IPS DF 6.9 (cell line): ENCODE results near the gene ZBTB32.

Experiments used
- DNase-seq: peaks from one replicate; pipeline ENCODE4 v3.0.0-alpha.2; 2013; ENCODE audit warnings: low read depth, low spot score
- H3K27ac ChIP-seq: one replicate; pipeline ENCODE4 v1.5.1; 2013; ENCODE audit warnings: low read length, control low read depth
- H3K27me3 ChIP-seq: 2 replicates; pipeline ENCODE4 v1.6.1; 2013; ENCODE audit warnings: mild to moderate bottlenecking, low read length; ENCODE audit not compliant: control insufficient read depth, insufficient read depth
- H3K36me3 ChIP-seq: 2 replicates; pipeline ENCODE4 v1.6.1; 2013; ENCODE audit warnings: low read length; ENCODE audit not compliant: control insufficient read depth, insufficient read depth
- H3K4me1 ChIP-seq: 2 replicates; pipeline ENCODE4 v1.6.1; 2013; ENCODE audit warnings: low read length; ENCODE audit not compliant: control insufficient read depth, insufficient read depth
- H3K4me3 ChIP-seq: 2 replicates; pipeline ENCODE4 v1.5.1; 2013; ENCODE audit warnings: mild to moderate bottlenecking, low read length
- H3K9me3 ChIP-seq: 2 replicates; pipeline ENCODE4 v1.6.1; 2013; ENCODE audit warnings: low read length, inconsistent platforms; ENCODE audit not compliant: control insufficient read depth, insufficient read depth
- WGBS: extraction: QIAGEN DNeasy Blood & Tissue Kit; methylation state at CpG from one replicate; pipeline ENCODE4 v1.1.7; 2013; ENCODE audit warnings: mixed read lengths, missing lambda C conversion rate; ENCODE audit not compliant: insufficient read length, insufficient coverage; 5-methylcytosine and 5-hydroxymethylcytosine counted together

The ZBTB32 gene

DNA sequence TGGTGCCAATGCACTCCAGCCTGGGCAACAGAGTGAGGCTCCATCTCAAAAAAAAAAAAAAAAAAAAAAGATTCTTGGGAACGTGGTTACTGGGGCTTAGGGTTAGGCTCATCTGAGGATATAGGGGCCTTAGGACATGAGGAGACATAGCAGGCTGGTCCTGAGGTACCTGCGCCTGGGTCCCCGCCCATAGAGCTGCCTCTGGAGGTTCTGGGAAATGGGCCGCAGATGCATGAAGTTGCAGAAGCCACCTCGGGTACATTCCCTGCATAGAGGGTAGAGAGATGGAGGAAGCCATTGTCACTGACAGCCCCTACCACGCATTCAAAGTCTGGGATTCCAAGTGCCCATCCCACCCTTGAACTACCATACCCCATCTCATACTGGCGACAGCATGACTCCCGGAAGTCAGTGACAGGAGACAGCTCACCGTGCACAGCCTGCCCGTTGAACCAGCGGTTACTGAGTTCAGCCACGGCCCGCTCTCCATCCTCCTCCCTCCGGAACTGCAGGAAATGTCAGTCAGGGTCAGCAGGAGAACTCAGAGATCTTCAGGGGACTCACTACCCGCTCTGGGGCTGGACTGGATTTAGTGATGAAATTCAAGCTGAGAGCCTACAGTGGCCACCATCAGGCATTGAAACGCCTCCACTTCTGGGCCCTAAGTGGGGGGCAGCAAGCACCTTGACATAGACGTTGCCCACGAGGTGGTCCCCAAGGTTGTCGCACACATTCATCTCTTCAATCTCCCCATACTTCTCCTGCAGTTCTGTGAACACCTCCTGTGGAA, 39.5 kb downstream of the ZBTB32 start:
- Histone ChIP-seq H3K4me3 (peak overlapping the region; percentile 35; the same call in 1 of the 2 replicates), H3K27ac (no peak overlapping the region), H3K36me3 (no peaks in the 10 kb centered on the region), H3K4me1 (peaks cover 2% of the 10 kb centered on the region; the same call in 1 of the 2 replicates), H3K27me3 (no peaks in the 10 kb centered on the region), H3K9me3 (no peaks in the 10 kb centered on the region)
- no CpG with 5 or more reads among the region's 19 CpGs for WGBS
- no peak for DNase-seq

- Histone ChIP-seq H3K36me3 (no peaks in the 10 kb centered on the region), H3K27me3 (no peaks in the 10 kb centered on the region), H3K4me3 (peak overlapping the region; percentile 56; the same call in 1 of the 2 replicates), H3K27ac (no peak overlapping the region), H3K4me1 (peaks cover 2% of the 10 kb centered on the region; the same call in 1 of the 2 replicates), H3K9me3 (no peaks in the 10 kb centered on the region)
- peak; percentile 90 for DNase-seq
- no CpG with 5 or more reads among the region's 41 CpGs for WGBS
Measured at GRCh38 chr19:35744430-35745327, 40.3 kb downstream of the ZBTB32 start.

DNA sequence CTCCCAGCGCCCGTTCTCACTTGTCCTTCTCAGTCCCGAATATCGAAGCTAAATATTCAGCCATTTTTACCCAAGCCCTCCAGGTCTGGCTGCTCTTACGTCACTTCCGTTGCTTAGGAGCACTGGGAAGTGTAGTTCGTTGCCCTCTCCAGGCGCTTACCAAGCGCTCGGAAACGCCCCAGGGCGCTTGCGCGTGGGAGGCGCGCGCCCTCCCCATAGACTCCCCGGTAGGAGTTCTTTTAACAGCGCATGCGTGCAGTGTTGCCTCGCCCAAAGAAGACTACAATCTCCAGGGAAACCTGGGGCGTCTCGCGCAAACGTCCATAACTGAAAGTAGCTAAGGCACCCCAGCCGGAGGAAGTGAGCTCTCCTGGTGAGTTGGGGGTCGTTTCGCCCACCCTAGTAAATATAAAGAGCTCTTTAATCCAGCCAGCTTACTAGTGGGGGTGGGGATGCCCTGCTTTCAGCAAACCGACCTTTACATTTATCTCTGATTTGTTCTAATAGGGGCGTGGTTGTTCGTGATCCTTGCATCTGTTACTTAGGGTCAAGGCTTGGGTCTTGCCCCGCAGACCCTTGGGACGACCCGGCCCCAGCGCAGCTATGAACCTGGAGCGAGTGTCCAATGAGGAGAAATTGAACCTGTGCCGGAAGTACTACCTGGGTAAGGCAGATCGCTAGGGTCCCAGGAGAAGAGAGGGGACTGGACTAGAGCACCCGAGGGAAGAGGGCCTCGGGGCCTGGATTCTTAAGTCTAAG, 41.1 kb downstream of the ZBTB32 start, which contains the start of the genes PSENEN and U2AF1L4:
Gene PSENEN, plus strand, starts transcription at position 324 of the 759 bp plus-strand sequence. Its CDS starts 280 bp downstream, at position 604.
Gene U2AF1L4, minus strand, starts transcription at position 91 of the 759 bp plus-strand sequence. Its CDS starts 27 bp downstream, at position 64.
- peak; percentile 96 for DNase-seq
- Histone ChIP-seq H3K27ac (no peak within 1 kb of the TSS), H3K9me3 (no peaks in the 10 kb centered on the region), H3K36me3 (no peaks in the 10 kb centered on the region), H3K4me3 (peak within 1 kb of the TSS; percentile 69; the same call in 1 of the 2 replicates), H3K4me1 (no peaks in the 10 kb centered on the region), H3K27me3 (no peaks in the 10 kb centered on the region)
- no CpG with 5 or more reads among the region's 40 CpGs for WGBS

GRCh38 chr19:35746087-35746462, 41.7 kb downstream of the ZBTB32 start:
- H3K27ac ChIP-seq = no peak overlapping the region
- whole genome bisulfite sequencing = no CpG with 5 or more reads among the region's 4 CpGs
- peak overlapping the region; percentile 69; the same call in 1 of the 2 replicates for H3K4me3 ChIP-seq
- no peaks in the 10 kb centered on the region for H3K4me1 ChIP-seq
- H3K36me3 ChIP-seq = no peaks in the 10 kb centered on the region
- no peaks in the 10 kb centered on the region for H3K27me3 ChIP-seq
- no peak for DNase-seq
- H3K9me3 ChIP-seq = no peaks in the 10 kb centered on the region

DNA sequence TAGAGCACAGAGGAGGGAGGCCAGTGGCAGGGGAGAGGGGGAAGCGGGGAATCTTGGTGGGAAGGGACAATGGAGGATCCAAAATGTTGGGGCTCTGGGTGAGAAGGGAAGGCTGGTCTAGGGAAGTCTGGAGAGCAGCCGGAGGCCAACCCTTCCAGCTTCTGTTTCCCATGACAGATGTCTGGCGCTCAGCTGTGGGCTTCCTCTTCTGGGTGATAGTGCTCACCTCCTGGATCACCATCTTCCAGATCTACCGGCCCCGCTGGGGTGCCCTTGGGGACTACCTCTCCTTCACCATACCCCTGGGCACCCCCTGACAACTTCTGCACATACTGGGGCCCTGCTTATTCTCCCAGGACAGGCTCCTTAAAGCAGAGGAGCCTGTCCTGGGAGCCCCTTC, 42.2 kb downstream of the ZBTB32 start:
- WGBS = no CpG with 5 or more reads among the region's 5 CpGs
- no peaks in the 10 kb centered on the region for H3K9me3 ChIP-seq
- H3K27me3 ChIP-seq = no peaks in the 10 kb centered on the region
- no peak overlapping the region for H3K27ac ChIP-seq
- H3K4me1 ChIP-seq = no peaks in the 10 kb centered on the region
- no peak overlapping the region for H3K4me3 ChIP-seq
- no peak for DNase-seq
- H3K36me3 ChIP-seq = no peaks in the 10 kb centered on the region

DNA sequence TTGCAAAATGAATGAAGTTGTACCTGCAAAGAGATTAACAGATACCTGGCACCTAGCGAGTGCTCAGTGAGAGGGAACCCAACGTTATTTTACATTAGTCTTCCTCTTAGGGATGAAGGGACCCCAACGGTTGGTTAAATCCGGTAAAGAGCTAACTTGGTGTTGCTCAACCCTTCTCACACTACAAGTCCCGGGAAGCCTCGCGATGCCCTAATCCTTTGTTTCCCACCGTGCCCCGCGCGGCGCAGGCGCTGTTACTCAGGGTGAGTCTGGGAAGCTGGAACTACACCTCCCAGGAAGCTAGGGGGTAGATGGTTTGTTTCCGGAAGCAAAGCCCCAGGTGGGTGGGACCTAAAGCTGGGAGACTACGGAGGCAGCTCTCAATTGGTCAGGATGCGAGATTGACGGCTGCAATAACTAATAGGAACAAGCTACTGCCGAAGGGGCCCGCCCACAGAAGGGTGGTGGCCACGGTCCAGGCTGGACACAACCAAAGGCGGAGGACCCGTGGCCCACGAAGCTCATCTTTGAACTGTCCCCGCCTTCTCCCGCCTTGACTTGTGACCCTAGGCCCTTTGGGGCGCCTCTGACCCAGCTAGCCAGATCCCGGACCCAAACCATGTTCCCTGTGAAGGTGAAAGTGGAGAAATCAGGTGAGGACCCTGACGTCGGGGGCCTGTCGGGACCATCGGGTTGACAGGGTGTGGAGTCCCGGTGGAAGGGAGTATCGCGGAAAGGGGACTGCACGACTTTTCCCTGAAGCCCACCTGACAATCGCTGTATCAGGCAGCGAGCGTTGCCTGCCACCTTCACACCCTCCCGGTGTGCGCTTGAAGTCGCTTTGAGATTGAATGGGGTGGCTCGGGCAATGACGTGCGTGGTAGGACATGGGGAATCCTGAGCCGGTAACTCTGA, 44.0 kb downstream of the ZBTB32 start, which contains the start of gene LIN37:
Gene LIN37, plus strand, starts transcription at position 471 of the 915 bp plus-strand sequence. Its CDS starts 149 bp downstream, at position 620.
- Histone ChIP-seq H3K36me3 (no peaks in the 10 kb centered on the region), H3K27ac (no peak within 1 kb of the TSS), H3K4me1 (no peaks in the 10 kb centered on the region), H3K9me3 (no peaks in the 10 kb centered on the region), H3K27me3 (no peaks in the 10 kb centered on the region), H3K4me3 (peak within 1 kb of the TSS; percentile 61; the same call in 1 of the 2 replicates)
- WGBS = no CpG with 5 or more reads among the region's 45 CpGs
- peak; percentile 97 for DNase-seq

DNA sequence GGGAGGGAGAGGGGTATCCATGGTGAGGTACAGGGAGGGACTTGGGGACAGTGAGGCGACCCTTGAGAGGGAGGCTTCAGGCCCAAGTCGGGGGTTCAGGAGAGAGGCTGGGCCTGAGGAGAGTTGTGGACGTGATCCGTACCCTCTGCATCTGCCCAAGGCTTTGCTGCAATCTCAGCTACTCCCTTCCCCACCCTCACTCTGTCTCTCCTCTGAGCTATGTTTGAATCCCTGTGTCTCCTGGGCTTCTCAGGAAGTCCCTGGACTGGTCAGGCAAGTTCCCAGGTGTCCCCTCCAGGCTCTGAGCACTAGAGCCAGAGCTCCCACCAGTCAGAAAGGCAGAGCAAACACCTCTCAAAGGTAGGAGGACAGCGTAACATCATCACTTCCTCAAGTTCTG, 45.8 kb downstream of the ZBTB32 start:
- Histone ChIP-seq H3K4me3 (no peak overlapping the region), H3K36me3 (no peaks in the 10 kb centered on the region), H3K4me1 (no peaks in the 10 kb centered on the region), H3K27ac (no peak overlapping the region), H3K9me3 (no peaks in the 10 kb centered on the region), H3K27me3 (no peaks in the 10 kb centered on the region)
- no CpG with 5 or more reads among the region's 5 CpGs for WGBS
- no peak for DNase-seq

DNA sequence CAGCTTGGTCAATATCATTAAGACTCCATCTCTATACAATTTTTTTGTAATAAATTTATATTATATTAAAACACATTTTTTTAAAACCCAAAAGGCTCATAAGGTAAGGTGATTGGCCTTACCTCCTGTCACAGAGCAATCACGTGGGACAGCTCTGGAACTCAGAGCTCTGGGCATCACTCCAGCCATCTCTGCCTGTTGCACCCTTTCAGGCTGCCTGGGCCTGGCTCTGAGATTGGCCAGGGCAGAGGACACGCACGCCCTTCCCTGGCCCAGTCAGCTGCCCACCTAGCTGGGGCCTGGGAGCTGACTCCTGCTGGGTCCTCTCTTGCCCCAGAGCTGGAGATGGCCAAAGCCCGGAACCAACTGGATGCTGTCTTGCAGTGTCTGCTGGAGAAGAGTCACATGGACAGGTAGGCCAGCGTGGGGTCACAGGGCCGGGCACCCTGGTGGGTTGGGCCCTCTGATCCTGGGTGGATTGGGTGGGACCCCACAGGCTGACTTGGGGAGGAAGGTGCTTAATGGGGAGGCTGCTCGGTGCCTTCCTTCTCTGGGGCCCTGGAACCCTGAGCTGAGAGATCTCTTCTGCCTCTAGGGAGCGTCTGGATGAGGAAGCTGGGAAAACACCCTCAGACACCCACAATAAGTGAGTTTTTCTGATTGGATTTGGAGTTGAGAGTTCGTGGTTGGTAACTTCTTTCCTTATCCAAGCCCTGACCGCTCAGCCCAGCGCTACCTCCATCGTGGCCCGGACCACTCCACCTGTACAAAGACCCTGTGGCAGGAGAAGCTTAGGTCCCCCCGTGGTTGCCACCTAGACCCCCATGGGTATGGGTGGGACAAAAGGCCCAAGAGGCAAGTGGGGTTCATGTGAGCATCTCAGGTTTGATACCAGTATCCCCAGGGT, 47.7 kb downstream of the ZBTB32 start:
- no peaks in the 10 kb centered on the region for H3K36me3 ChIP-seq
- H3K4me3 ChIP-seq = no peak overlapping the region
- no peaks in the 10 kb centered on the region for H3K27me3 ChIP-seq
- no peaks in the 10 kb centered on the region for H3K4me1 ChIP-seq
- no CpG with 5 or more reads among the region's 14 CpGs for WGBS
- no peaks in the 10 kb centered on the region for H3K9me3 ChIP-seq
- no peak overlapping the region for H3K27ac ChIP-seq
- DNase-seq = no peak
